ENCODE measurements around the gene NR3C1. TPM values are rescaled to one million over a fixed set of nuclear protein-coding genes. Genes with fewer than 3 reads are reported as not detected.

The NR3C1 gene
- total and polyA plus RNA-seq, 7 donors: 5.5 to 65.6 (median 36.0) TPM

GRCh38 chr5:143399616-143400540, 3.6 kb downstream of the NR3C1 start:
- no peak for DNase-seq
- 73 to 81% methylated on average over 12 of the region's 12 CpGs for WGBS, 2 donors
- Histone ChIP-seq H3K9me3 (no peaks in the 10 kb centered on the region), H3K4me1 (peaks cover 0 to 73% (median 66%) of the 10 kb centered on the region in 4 donors), H3K27me3 (no peaks in the 10 kb centered on the region), H3K36me3 (no peaks in the 10 kb centered on the region), H3K27ac (peak overlapping the region; percentile 8 to 99 (median 99)), H3K4me3 (peak overlapping the region; percentile 2 to 89 (median 88))
- TF ChIP-seq POLR2A (IDR thresholded peaks at IDR 0.05) (no peak), EP300 (IDR thresholded peaks at IDR 0.05) (no peak), POLR2AphosphoS5 (IDR thresholded peaks at IDR 0.05) (no peak)
- TF ChIP-seq, protein P1, sequence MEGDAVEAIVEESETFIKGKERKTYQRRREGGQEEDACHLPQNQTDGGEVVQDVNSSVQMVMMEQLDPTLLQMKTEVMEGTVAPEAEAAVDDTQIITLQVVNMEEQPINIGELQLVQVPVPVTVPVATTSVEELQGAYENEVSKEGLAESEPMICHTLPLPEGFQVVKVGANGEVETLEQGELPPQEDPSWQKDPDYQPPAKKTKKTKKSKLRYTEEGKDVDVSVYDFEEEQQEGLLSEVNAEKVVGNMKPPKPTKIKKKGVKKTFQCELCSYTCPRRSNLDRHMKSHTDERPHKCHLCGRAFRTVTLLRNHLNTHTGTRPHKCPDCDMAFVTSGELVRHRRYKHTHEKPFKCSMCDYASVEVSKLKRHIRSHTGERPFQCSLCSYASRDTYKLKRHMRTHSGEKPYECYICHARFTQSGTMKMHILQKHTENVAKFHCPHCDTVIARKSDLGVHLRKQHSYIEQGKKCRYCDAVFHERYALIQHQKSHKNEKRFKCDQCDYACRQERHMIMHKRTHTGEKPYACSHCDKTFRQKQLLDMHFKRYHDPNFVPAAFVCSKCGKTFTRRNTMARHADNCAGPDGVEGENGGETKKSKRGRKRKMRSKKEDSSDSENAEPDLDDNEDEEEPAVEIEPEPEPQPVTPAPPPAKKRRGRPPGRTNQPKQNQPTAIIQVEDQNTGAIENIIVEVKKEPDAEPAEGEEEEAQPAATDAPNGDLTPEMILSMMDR (IDR thresholded peaks at IDR 0.05): no peak
- intact Hi-C loops (cut with DNase I): loop anchor here (5.0 to 10.0 kb wide), 5 partner anchors 107 to 775 kb away; partner anchors contain the start of genes ARHGAP26, KCTD16 and YIPF5

GRCh38 chr5:143398451-143399237, 4.8 kb downstream of the NR3C1 start:
- H3K4me1 ChIP-seq: peaks cover 0 to 85% (median 75%) of the 10 kb centered on the region in 4 donors
- TF ChIP-seq, protein P1 (IDR thresholded peaks at IDR 0.05): no peak
- TF ChIP-seq POLR2AphosphoS5 (IDR thresholded peaks at IDR 0.05) (no peak), POLR2A (IDR thresholded peaks at IDR 0.05) (no peak), EP300 (IDR thresholded peaks at IDR 0.05) (no peak)
- no peaks in the 10 kb centered on the region for H3K36me3 ChIP-seq
- DNase-seq: no peak
- 64 to 81% methylated on average over 8 of the region's 8 CpGs for WGBS, 2 donors
- H3K4me3 ChIP-seq: peak overlapping the region; percentile 2 to 89 (median 46)
- H3K27ac ChIP-seq: peak overlapping the region in 1 of 4 donors; percentile 19
- intact Hi-C loops (cut with DNase I): no loop called here
- no peaks in the 10 kb centered on the region for H3K27me3 ChIP-seq
- no peaks in the 10 kb centered on the region for H3K9me3 ChIP-seq

GRCh38 chr5:143398053-143398355, 5.5 kb downstream of the NR3C1 start:
- WGBS, 2 donors: 75 to 87% methylated on average over 2 of the region's 2 CpGs
- intact Hi-C loops (cut with DNase I): no loop called here
- Histone ChIP-seq H3K27me3 (no peaks in the 10 kb centered on the region), H3K9me3 (no peaks in the 10 kb centered on the region), H3K4me3 (peak overlapping the region in 2 of 4 donors; percentile 12 to 88), H3K36me3 (no peaks in the 10 kb centered on the region), H3K27ac (no peak overlapping the region), H3K4me1 (peaks cover 0 to 92% (median 77%) of the 10 kb centered on the region in 4 donors)
- DNase-seq: no peak
- no peak for TF ChIP-seq EP300 (IDR thresholded peaks at IDR 0.05)
- TF ChIP-seq POLR2AphosphoS5 (IDR thresholded peaks at IDR 0.05): no peak
- TF ChIP-seq, protein P1 (IDR thresholded peaks at IDR 0.05): no peak
- TF ChIP-seq POLR2A (IDR thresholded peaks at IDR 0.05): no peak

DNA sequence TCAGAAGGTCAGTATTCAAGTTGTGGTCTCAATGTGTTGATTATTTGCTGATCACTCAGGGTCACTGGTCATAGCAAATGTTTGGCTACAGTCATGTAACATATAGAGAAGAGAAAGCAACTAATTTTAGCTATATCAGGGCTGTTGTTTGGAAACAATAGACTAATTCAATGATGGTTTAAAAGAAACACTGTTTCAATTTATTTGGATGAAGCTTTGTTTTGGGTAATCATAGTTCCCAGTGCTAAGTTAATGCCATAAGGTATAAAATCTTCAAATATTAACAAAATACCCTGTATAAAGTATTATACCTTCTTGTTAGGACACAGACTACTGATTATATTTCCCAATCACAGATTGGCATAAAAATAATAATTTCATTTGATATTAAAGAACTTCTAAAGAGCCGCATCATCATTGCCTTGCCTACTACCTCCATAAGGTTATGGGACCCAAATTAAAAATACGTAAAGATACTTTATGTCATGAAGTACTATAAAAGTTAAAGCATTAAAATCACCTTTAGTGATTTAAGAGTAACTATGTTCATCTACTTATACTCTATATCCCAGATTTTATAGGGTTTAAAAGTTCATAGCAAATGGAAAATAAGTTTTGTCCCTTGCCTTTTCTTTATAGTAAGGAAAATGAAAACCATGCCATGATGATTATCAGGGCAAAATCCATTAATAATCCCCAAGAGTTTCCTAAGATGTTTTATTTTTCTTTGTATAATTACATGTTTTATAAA, 6.0 kb downstream of the NR3C1 start:
- TF ChIP-seq, protein P1 (IDR thresholded peaks at IDR 0.05): no peak
- TF ChIP-seq POLR2A (IDR thresholded peaks at IDR 0.05) (no peak), EP300 (IDR thresholded peaks at IDR 0.05) (no peak), POLR2AphosphoS5 (IDR thresholded peaks at IDR 0.05) (no peak)
- H3K4me3 ChIP-seq: peak overlapping the region in 2 of 4 donors; percentile 12 to 88
- WGBS, 2 donors: 86 to 92% methylated on average over 2 of the region's 2 CpGs

More for the DNA sequence above, 6.0 kb downstream of the NR3C1 start:
- no peak overlapping the region for H3K27ac ChIP-seq
- H3K36me3 ChIP-seq: no peaks in the 10 kb centered on the region
- no peaks in the 10 kb centered on the region for H3K27me3 ChIP-seq
- intact Hi-C loops (cut with DNase I): no loop called here
- peaks cover 0 to 96% (median 77%) of the 10 kb centered on the region in 4 donors for H3K4me1 ChIP-seq
- H3K9me3 ChIP-seq: no peaks in the 10 kb centered on the region
- no peak for DNase-seq

All from sigmoid colon (tissue), 7 donors.